Fibroblast of skin of scalp (primary cell): ENCODE results near the gene ST6GALNAC2. TPM values are rescaled to one million over a fixed set of nuclear protein-coding genes. Genes with fewer than 3 reads are reported as not detected.
"Not testable (repeated sequence)": the region's sequence is repeated elsewhere in the genome, so short reads cannot be mapped to it uniquely, and the experiment has no call there.

Experiments used
- DNase-seq: peaks from one replicate; pipeline ENCODE4 v3.0.0-alpha.2; 2013
- polyA plus RNA-seq, 2 experiments: library from polyadenylated mRNA; unstranded; fragments of 120-200 nt; gene quantifications; one replicate each; pipeline ENCODE4 v1.2.1, GENCODE V29; 2013; ENCODE audit not compliant: insufficient read length in 2 of 2

The ST6GALNAC2 gene
- not detected for polyA plus RNA-seq (2013, experiment 1 of 2; ENCODE audit: insufficient read length)
- not detected for polyA plus RNA-seq (2013, experiment 2 of 2; ENCODE audit: insufficient read length)

- peak; percentile 27 for DNase-seq
Observed at GRCh38 chr17:76585649-76586593, at the start of gene ST6GALNAC2. TSS of gene ST6GALNAC2 (minus strand) at chr17:76585860. CDS start at chr17:76585808, 52 bp downstream.

GRCh38 chr17:76635039-76635438 lies 49.4 kb upstream of the ST6GALNAC2 start:
- DNase-seq, result no peak

GRCh38 chr17:76633628-76634328 lies 48.1 kb upstream of the ST6GALNAC2 start:
- DNase-seq, result no peak

GRCh38 chr17:76631821-76632565 lies 46.3 kb upstream of the ST6GALNAC2 start:
- DNase-seq, result no peak

- DNase-seq, result no peak
Observed at GRCh38 chr17:76630151-76630550, 44.5 kb upstream of the ST6GALNAC2 start.

GRCh38 chr17:76627510-76627909 lies 41.9 kb upstream of the ST6GALNAC2 start:
- no peak for DNase-seq

- DNase-seq, result no peak
Observed at GRCh38 chr17:76626442-76626841, 40.8 kb upstream of the ST6GALNAC2 start.

- no peak for DNase-seq
Observed at GRCh38 chr17:76625496-76625895, 39.8 kb upstream of the ST6GALNAC2 start.

- peak; percentile 59 for DNase-seq
Observed at GRCh38 chr17:76623271-76624146, 37.8 kb upstream of the ST6GALNAC2 start.

GRCh38 chr17:76617838-76618237 lies 32.2 kb upstream of the ST6GALNAC2 start:
- DNase-seq, result no peak

- DNase-seq, result no peak
Observed at GRCh38 chr17:76614912-76615617, 29.4 kb upstream of the ST6GALNAC2 start.

GRCh38 chr17:76614064-76614759 lies 28.6 kb upstream of the ST6GALNAC2 start:
- not testable (repeated sequence) for DNase-seq

- no peak for DNase-seq
Observed at GRCh38 chr17:76612977-76613851, 27.6 kb upstream of the ST6GALNAC2 start.

- DNase-seq, result no peak
Observed at GRCh38 chr17:76612465-76612864, 26.8 kb upstream of the ST6GALNAC2 start.

GRCh38 chr17:76611758-76612157 lies 26.1 kb upstream of the ST6GALNAC2 start:
- no peak for DNase-seq

GRCh38 chr17:76611080-76611749 lies 25.6 kb upstream of the ST6GALNAC2 start:
- not testable (repeated sequence) for DNase-seq

- not testable (repeated sequence) for DNase-seq
Observed at GRCh38 chr17:76606685-76607084, 21.0 kb upstream of the ST6GALNAC2 start.

GRCh38 chr17:76601065-76601464 lies 15.4 kb upstream of the ST6GALNAC2 start:
- no peak for DNase-seq
